Measurements from ENCODE around the gene HMGXB3.

HMGXB3 gene, protein sequence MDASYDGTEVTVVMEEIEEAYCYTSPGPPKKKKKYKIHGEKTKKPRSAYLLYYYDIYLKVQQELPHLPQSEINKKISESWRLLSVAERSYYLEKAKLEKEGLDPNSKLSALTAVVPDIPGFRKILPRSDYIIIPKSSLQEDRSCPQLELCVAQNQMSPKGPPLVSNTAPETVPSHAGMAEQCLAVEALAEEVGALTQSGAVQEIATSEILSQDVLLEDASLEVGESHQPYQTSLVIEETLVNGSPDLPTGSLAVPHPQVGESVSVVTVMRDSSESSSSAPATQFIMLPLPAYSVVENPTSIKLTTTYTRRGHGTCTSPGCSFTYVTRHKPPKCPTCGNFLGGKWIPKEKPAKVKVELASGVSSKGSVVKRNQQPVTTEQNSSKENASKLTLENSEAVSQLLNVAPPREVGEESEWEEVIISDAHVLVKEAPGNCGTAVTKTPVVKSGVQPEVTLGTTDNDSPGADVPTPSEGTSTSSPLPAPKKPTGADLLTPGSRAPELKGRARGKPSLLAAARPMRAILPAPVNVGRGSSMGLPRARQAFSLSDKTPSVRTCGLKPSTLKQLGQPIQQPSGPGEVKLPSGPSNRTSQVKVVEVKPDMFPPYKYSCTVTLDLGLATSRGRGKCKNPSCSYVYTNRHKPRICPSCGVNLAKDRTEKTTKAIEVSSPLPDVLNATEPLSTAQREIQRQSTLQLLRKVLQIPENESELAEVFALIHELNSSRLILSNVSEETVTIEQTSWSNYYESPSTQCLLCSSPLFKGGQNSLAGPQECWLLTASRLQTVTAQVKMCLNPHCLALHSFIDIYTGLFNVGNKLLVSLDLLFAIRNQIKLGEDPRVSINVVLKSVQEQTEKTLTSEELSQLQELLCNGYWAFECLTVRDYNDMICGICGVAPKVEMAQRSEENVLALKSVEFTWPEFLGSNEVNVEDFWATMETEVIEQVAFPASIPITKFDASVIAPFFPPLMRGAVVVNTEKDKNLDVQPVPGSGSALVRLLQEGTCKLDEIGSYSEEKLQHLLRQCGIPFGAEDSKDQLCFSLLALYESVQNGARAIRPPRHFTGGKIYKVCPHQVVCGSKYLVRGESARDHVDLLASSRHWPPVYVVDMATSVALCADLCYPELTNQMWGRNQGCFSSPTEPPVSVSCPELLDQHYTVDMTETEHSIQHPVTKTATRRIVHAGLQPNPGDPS (N-terminal part only)

DNA sequence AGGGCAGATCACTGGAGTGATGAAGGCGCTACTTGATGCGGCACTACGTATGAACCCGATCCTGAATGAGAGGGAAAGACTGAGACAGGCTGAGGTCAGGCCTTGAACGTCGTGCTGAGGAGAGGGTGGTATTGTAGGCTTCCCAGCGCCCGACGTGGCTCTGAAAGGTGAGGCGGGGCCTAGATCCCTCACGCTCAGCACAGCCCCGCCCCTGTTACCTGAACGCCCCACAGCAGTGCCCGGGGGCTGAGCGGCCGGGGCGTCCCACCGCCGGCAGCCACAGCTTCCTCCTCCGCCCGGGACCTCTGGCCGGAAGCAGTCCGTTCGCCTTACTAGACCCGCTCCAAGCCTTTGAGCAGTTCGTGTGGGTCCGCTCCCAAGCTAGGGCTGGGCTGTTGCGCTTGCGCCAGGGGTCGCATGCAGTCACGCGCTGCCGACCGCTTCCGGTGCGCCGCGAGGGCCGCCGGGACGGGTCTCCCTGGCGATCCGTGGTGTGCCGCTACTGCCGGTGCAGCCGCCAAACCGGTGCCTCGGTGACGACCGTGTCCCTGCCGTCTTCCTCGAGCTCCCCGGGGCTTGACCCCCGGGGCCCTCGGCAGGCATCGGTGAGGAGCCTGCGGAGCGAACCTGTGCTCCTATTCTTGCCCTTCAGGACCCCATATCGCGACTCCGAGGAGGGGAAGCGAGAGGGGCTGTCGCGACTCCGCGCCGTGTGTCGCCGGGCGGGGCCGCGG, at the start of gene HMGXB3, which contains the start of gene TIGD6:
TSS of gene HMGXB3 (plus strand) at position 484 of the 734 bp plus-strand sequence. CDS start 4,114 bp downstream, outside the sequence.
TSS of gene TIGD6 (minus strand) at position 399 of the 734 bp plus-strand sequence. CDS start 4,306 bp downstream, outside the sequence.
- DNase-seq (ENCODE audit: low read depth in 2 of 2): peak; percentile 78 to 88

DNA sequence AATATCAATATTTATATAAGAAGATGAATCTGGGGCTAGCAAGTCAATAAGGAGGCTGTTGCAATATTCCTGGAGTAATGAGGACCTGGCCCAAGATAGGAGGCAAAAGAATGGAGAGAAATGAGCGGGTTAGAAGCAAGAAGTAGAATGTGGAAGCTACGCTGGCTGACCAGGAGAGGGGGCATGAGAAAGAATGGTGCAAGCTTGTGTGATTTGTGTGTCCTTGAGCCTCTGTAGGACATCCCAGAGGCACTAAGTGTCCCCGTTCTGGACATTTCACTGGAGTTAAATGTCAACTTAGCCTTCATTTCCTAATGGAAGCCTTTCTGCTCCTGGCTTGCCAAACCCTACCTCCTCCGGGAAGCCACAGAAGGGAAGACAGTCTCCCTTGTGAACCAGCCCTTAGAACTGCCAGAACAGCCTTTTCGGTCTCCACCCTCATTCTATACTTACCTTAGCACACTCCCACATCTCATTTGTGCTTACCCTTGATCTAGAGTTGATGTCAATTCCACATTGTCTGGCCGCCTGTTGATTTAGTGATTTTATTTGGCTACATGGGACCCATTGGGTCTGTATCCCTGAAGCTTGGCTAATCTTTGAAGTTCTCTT, 49.3 kb upstream of the HMGXB3 start:
- DNase-seq (ENCODE audit: low read depth in 2 of 2): no peak

DNA sequence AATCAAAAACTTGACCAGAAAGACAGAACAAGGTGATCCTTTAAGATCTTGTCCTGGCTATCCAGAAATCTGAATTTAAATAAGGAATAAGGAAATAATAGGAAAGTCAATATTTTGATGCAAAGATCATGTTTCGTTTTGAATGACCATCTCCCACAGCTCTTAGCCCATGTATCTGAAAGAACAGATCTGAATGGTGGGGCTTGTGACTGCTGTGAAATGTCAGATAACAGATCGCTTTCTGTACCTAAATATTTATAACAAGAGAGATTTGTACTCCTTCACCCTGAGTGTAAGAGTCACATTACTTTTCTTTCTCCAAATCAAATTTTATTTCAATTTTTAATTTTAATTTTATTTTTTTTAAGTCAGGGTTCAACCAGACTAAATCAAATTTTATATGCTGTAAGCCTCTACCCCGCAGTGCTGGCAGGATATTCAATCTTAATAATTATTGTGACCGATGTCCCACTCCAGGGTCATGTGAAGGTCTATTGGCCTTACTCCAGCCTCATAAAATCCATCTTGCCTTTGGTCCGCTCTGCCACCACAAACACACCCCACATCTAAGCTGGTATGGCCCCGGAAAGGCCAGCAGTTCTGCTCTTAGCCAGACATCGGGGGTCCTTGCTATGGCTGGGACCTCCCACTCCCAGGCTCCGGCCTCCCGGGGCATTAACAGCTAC, 47.0 kb upstream of the HMGXB3 start:
- no peak for DNase-seq (ENCODE audit: low read depth in 2 of 2)

DNA sequence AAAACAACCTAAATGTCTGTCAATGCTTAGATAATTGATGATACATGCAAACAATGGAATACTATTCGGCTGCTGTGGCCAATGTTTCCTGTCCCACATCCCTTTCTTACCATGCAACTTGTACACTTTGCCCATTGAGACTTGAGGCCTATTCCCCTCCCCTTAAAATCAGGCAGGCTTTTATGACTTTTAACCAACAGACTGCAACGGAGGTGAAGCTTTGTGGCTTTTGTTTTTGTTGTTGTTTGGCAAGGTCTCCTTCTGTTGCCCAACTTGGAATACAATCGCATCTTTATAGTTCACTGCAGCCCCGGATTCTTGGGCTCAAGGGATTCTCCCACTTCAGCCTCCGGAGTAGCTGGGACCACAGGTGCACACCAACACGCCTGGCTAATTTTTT, 45.7 kb upstream of the HMGXB3 start:
- DNase-seq (ENCODE audit: low read depth in 2 of 2): no peak

DNA sequence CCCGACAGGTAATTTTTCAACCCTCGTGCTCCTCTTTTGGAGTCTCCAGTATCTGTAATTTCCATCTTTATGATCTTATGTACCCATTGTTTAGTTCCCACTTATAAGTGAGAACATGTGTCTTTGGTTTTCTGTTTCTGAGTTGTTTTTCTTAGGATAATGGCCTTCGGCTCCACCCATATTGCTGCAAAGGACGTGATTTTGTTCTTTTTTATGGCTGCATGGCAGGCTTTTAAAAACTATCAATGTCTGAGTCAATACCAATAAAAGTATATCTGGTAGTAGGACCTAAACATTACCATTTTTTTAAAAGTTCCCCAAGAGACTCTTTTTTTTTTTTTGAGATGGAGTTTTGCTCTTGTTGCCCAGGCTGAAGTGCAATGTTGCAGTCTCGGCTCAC, 43.9 kb upstream of the HMGXB3 start:
- DNase-seq (ENCODE audit: low read depth in 2 of 2): no peak

DNA sequence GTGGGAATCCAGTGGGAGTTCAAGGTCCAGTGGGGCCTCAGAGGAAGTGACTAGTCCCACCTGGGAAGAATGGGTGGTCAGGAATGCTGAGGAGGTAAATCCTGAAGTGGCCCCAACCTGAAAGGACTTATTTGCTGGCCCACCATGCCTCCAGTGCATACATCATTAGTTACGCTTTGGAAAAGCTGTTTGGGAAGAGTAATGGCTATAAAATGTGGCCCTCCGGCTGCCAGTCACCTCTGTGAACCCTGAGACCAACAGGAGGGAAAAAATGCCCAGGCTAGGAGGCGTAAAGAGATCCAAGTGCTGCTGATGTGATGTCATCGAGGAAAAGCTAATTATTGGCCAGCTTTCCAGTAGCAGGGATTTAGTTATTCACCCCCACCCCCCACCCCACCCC, 42.7 kb upstream of the HMGXB3 start:
- no peak for DNase-seq (ENCODE audit: low read depth in 2 of 2)

DNA sequence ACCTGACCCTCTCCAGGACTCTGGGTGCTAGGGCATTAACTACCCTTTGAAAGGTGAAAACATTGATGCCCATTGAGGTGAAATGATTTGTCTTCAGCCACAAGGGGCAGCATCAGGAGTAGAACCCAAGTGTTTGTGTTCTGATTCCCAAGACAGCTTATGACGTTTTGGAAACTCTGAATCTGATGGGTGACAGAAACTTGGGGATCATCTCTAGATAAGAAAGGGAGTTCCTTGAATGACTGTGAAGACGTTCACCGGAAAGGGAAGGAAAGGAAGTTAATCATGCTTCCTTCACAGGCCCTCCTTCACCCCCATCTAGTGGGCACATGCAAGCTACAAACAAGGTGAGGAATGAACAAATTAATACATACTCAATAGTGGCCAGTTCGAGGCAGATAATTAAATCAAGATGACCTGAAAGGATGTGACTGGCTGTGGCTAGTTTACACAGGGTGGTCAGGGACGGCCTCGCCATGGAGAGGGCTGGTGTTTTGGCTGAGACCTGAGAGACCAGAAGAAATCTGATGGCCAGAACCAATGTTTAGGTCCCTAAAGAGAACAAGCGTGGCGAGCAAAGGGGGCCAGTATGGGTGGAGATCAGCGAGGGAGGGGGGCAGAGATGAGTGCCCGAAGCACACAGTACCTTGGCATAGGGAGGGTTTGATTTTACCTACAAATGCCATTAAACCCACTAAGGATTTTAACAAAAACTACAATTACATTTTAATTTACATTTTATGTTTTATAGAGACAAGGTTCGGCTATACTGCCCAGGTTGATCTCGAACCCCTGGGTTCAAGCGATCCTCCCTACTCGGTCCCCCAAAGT, 40.9 kb upstream of the HMGXB3 start:
- peak; percentile 21 to 46 for DNase-seq (ENCODE audit: low read depth in 2 of 2)

DNA sequence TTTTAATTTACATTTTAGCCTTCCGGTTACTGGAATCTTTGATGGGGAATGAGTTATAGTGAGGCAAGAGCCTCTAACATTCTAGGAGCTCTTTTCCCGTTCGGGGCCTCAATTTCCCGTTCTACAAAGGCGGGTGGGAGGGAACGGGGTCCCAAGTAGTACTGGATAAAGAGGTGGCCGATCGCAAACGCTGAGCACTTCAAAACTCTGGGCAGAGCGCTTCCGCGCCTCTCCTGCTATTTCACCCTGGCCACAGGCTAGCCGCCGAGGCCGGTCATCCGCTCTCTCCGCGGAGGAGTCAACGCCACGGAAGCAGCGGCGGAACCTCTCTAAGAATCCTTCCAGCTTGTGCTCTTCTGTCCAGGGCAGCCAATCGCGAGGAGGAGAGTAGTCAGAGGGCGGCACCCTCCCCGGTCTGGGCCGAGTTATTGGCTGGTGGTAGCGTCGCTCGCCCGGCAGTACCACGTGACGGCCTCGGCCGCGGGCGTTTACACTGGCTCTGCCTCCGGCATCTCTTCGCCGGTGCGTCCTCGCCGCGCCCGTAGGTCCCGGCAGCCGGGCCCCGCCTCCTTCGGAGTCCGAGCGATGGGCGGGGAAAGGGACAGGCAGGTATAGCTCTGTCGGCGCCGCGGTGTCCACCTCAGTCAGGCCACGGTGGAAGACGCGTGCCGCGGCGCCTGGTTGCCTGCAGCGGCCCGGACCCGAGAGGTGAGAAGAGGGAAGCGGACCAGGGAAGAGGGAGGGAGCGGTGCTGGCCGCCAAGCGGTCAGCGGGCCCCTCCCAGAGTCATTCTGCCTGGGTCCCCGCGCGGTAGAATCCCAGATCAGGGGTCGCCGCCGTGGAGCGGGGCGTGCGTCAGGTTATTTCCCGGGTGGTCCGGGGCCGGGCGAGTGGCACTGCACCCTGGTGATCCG, 40.0 kb upstream of the HMGXB3 start, which contains the start of gene SLC26A2:
TSS of gene SLC26A2 (plus strand) at position 487 of the 914 bp plus-strand sequence. CDS start 16,895 bp downstream, outside the sequence.
- peak; percentile 86 to 95 for DNase-seq (ENCODE audit: low read depth in 2 of 2)

DNA sequence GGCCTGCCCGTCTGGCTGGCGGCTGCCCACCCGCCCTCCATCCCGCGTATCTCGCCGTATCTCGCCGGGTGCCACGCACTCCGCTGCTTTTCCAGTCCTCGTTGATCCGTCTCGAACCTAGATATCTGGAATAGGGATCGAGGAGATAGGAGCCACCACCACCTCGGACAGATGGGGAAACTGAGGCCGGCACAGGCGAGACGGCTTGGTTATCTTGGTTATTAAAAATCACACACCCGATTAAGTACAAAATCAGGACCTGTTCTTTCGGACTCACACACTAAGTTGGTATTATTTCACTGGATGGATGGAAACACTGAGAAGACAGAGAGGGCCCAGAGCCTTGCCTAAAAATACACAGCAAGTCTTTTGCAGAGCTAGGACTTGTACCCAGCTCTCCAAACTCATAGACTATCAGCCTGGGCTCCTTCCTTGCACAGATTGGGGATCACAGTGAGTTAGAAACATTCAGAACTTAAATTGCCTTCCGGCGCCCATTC, 39.3 kb upstream of the HMGXB3 start:
- no peak for DNase-seq (ENCODE audit: low read depth in 2 of 2)

DNA sequence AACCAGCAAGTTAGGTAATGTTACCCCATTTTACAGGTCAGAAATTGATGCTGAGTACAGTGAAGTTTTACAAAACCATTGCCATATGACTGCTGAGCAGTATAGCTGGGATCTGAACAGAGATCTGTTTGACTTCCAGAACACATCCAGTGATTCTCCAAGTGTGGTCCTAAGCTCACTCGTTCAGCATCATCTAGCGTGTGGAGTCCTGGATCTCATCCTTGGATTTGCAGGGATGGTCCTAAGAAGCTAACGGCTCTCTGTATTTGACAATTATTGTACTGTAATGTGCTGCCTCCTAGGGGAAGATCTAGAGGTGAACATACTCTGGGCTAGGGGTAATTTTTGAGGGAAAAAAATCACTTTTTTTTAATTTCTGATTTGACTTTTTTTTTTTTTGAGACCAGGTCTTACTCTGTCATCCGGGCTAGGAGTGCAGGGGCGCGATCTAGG, 38.6 kb upstream of the HMGXB3 start:
- DNase-seq (ENCODE audit: low read depth in 2 of 2): no peak

DNA sequence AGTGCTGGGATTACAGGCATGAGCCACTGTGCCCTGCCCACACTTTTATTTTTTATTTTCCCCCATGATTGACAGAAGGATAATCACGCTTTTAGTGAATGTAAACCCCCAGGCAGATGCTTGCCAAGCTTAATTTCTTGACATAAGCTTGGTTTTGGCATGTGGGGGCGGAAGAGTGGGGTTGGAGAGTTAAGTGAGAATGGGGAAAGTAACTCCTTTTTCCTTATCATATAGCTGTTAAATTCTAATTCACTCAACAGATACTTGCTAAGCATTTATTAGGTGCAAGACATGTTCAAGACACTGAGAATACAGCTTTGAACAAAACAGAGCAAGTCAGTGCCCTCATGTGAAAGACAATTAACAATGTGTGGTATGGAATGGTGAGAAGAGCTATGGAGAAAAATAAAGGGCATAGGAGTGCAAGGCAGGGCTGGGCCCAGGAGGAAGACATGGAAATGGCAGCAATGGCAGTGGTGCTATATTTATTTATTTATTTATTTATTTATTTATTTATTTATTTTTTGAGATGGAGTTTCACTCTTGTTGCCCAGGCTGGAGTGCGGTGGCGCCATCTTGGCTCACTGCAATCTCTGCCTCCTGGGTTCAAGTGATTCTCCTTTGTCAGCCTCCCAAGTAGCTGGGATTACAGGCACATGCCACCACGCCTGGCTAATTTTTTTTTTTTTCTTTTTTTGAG, 37.8 kb upstream of the HMGXB3 start:
- no peak for DNase-seq (ENCODE audit: low read depth in 2 of 2)

DNA sequence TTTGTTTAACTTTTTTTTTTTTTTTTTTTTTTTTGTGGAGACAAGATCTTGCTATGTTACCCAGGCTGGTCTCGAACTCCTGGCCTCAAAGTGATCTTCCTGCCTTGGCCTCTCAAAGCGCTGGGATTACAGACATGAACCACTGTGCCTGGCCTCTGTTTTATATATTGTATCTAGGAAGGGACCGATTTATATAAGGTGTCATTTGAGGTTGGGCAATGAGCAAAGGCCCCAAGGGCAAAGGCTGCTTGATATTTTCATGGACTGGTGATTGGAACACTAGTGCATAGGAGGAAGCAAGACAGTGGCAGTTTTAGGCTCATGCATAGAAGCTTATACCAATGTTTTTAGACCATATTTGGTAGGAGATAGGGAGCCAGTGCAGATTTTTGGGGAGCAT, 36.8 kb upstream of the HMGXB3 start:
- DNase-seq (ENCODE audit: low read depth in 2 of 2): no peak

DNA sequence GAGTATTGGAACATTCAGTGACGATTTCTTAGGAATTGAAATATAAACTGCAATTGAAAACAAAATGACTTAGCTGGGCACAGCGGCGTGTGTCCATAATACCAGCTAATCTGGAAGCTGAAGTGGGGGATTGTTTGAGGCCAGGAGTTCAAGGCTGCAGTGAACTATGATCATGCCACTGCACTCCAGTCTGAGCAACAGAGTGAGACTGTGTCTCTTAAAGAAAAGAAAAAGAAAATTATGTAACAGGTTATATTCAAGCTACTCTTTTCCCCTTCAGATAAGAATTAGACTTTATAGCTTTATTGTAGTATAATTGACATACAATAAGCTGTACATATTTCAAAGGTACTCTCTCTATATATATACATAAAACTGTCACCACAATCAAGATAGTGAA, 33.6 kb upstream of the HMGXB3 start:
- DNase-seq (ENCODE audit: low read depth in 2 of 2): no peak

DNA sequence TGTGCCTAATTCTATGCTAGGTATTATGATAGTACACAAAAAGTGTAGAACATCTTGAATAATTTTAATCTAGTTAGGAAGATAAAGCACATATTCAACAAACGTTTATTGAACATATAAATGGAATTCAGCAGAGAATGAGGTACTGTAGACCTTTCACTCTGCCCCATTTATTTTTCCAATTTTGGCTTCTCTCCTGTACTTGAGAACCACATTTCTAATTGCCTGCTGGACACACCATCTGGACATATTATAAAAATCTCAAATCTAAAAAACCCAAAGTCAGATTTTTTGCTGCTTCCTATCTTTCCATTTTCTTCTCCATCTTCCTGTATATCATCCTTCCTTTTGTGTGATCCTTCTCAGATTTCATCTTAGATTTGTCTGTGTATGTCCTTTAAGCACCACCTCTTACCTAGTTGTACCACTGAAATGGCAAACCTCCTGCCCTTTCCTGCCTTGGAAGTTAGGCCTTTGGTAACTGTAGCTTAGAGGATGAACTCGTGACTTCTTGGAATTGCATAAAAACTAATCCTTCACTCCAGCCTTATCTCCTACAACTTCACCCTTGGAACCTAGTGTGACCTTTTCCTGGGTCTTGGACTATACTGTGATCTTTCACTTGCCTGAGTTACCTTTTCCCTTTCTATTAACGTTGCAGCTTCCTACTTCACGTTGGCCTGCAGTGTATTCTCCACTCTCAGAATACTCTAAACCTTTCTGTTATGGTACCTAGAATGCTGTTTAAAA, 31.2 kb upstream of the HMGXB3 start:
- DNase-seq (ENCODE audit: low read depth in 2 of 2): no peak

DNA sequence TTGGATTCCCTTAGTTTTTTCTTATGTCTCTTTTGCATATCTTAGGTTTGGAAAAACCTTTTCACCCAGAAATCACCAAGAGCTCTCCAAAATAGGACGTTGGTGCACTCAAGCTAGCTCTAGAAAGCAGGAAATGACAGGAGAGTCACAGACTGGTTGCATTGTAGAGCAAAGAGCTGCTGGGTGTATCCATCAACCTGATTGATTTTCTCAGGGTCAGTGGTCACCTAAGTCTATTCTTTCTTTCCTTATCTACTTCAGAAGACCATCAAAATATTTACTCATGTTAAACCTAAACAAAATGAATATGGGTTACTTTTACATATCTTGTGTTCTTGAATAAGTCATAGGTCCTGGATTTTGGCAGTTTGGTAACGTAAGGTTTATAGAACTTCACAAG, 25.1 kb upstream of the HMGXB3 start:
- DNase-seq (ENCODE audit: low read depth in 2 of 2): no peak

DNA sequence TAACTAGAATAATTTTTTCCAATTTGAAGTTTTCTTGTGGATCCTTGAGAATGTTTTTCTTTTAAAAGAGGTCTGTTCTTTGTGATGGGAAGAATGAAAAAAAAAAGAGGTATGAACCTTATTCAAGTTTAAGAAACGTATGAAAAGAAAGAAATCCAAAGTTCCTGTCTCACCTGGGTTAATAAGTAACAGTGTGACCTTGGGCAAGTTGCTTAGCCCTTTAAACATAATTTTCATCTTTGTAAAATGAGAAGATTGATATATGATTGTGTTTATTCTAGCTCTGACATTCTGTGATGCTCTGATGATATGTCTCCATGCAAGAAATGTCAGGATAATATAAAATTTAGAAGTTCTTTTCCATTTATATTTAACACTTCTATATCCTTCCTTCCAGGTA, 20.6 kb upstream of the HMGXB3 start:
- DNase-seq (ENCODE audit: low read depth in 2 of 2): no peak

DNA sequence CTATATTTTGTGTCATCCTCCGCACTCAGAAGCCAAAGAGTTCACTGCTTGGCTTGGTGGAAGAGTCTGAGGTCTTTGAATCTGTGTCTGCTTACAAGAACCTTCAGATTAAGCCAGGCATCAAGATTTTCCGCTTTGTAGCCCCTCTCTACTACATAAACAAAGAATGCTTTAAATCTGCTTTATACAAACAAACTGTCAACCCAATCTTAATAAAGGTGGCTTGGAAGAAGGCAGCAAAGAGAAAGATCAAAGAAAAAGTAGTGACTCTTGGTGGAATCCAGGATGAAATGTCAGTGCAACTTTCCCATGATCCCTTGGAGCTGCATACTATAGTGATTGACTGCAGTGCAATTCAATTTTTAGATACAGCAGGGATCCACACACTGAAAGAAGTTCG, 19.3 kb upstream of the HMGXB3 start:
- DNase-seq (ENCODE audit: low read depth in 2 of 2): no peak

Data from stimulated activated CD4-positive, alpha-beta T cell treated with anti-CD3 and anti-CD28 coated beads, Interleukin-4, amount 100 ng/mL, for 48 hours (primary cell).